HCT116 (cell line): ENCODE results near the gene ZBTB42. TPM values are rescaled to one million over a fixed set of nuclear protein-coding genes. Genes with fewer than 3 reads are reported as not detected.

ENCODE experiments used
- total RNA-seq: library from RNA; stranded (reverse); gene quantifications from one replicate; pipeline ENCODE4 v1.2.1, GENCODE V29; 2021; ENCODE audit not compliant: unreplicated experiment

ZBTB42 gene
- total RNA-seq, 1 experiment from 2014 or later = 4.4 TPM

Other genes with a start within 250 kb of the ZBTB42 start
- not detected for gene C14orf180, start 221.3 kb upstream of the ZBTB42 start, total RNA-seq
- not detected for gene TMEM179, start 196.3 kb upstream of the ZBTB42 start, total RNA-seq
- gene INF2, start 111.5 kb upstream of the ZBTB42 start, total RNA-seq = 95.8 TPM
- gene ADSS1, start 76.9 kb upstream of the ZBTB42 start, total RNA-seq = 9.9 TPM
- 141 TPM for gene SIVA1, start 48.0 kb upstream of the ZBTB42 start, total RNA-seq
- gene AKT1, start 5.4 kb upstream of the ZBTB42 start, total RNA-seq = 152 TPM
- gene CEP170B, start 64.2 kb downstream of the ZBTB42 start, total RNA-seq = 45.9 TPM
- 0.12 TPM for gene PLD4, start 123.8 kb downstream of the ZBTB42 start, total RNA-seq
- gene AHNAK2, start 177.3 kb downstream of the ZBTB42 start, total RNA-seq = 45.0 TPM
- 14.8 TPM for gene CLBA1, start 184.7 kb downstream of the ZBTB42 start, total RNA-seq
- 62.4 TPM for gene CDCA4, start 220.0 kb downstream of the ZBTB42 start, total RNA-seq